ENCODE data around the gene NOXRED1. TPM values are rescaled to one million over a fixed set of nuclear protein-coding genes. Genes with fewer than 3 reads are reported as not detected.

The NOXRED1 gene
- total RNA-seq, 2 donors from 2014 or later, result 0.89 to 1.0 TPM

Other genes with a start within 250 kb of the NOXRED1 start
- gene TMEM63C, start 241.7 kb downstream of the NOXRED1 start, total RNA-seq, result under 1 TPM; 0.04 to 0.64 TPM
- not detected for gene NGB, start 152.3 kb downstream of the NOXRED1 start, total RNA-seq
- gene POMT2, start 102.6 kb downstream of the NOXRED1 start, total RNA-seq, result 10 to 100 TPM; 10.9 to 26.0 TPM
- gene GSTZ1, start 102.5 kb downstream of the NOXRED1 start, total RNA-seq, result 10 to 100 TPM; 11.0 to 13.1 TPM
- 10 to 100 TPM; 33.2 to 45.1 TPM for gene TMED8, start 46.4 kb downstream of the NOXRED1 start, total RNA-seq
- under 1 TPM; 0.22 to 0.29 TPM for gene SAMD15, start 46.1 kb downstream of the NOXRED1 start, total RNA-seq
- 10 to 100 TPM; 19.0 to 25.9 TPM for gene VIPAS39, start 34.1 kb upstream of the NOXRED1 start, total RNA-seq
- gene AHSA1, start 34.6 kb upstream of the NOXRED1 start, total RNA-seq, result 100 to 1,000 TPM; 143 to 283 TPM
- under 1 TPM in 1 of 2 donors, not detected in 1; 0.21 TPM for gene ISM2, start 75.3 kb upstream of the NOXRED1 start, total RNA-seq
- 10 to 100 TPM; 17.4 to 27.2 TPM for gene SPTLC2, start 193.1 kb upstream of the NOXRED1 start, total RNA-seq

Measured in activated T-helper 17 cell treated with anti-CD3 and anti-CD28 coated beads, Interleukin-2, amount 50 U/mL, for 72 hours (primary cell).